Pancreas (tissue), 10 donors: ENCODE measurements around the gene ADGRG3. TPM values are rescaled to one million over a fixed set of nuclear protein-coding genes. Genes with fewer than 3 reads are reported as not detected.

Source experiments
- ATAC-seq, 4 donors: fragments of 200-7000 bp; cut with Tn5 transposase; one replicate each; pipeline versions ENCODE4 v1.8.0 to v1.9.1; 2020; ENCODE audit warnings: mild to moderate bottlenecking in 4 of 4, moderate library complexity in 4 of 4
- DNase-seq, 6 donors: peaks; one replicate each; pipeline ENCODE4 v3.0.0-alpha.2; 2020
- FAIRE-seq: peaks from 2 replicates; lab custom pipeline; 2012; peaks lifted over from hg19 to GRCh38; lab: Jason Lieb, UNC
- H3K27ac ChIP-seq, 4 donors: fragments of 200-600 bp; sonication (generic); 1 replicate in 3 of 4; 2 replicates in 1 of 4; pipeline versions ENCODE4 v1.5.0 to v1.8.0; 2020
- H3K27me3 ChIP-seq, 4 donors: fragments of 200-600 bp; one replicate each; pipeline ENCODE4 v1.8.0; 2021
- H3K36me3 ChIP-seq, 3 donors: fragments of 200-600 bp; sonication (generic) in 1 of 3; one replicate each; pipeline versions ENCODE4 v1.5.0 to v1.8.0; 2020 to 2021
- H3K4me1 ChIP-seq, 3 donors: fragments of 200-600 bp; one replicate each; pipeline ENCODE4 v1.8.0; 2021
- H3K4me3 ChIP-seq, 4 donors: fragments of 200-600 bp; sonication (generic) in 2 of 4; one replicate each; pipeline versions ENCODE4 v1.5.0 to v1.8.0; 2020 to 2021
- H3K9me3 ChIP-seq, 4 donors: fragments of 200-600 bp; one replicate each; pipeline ENCODE4 v1.8.0; 2021
- CTCF ChIP-seq, 4 donors: fragments of 200-600 bp; sonication (generic) in 3 of 4; IDR thresholded peaks; one replicate each; pipeline versions ENCODE4 v1.5.0 to v1.8.0; 2021; ENCODE audit warnings: antibody characterized with exemption in 4 of 4
- WGBS, 2 donors: extraction: QIAGEN DNeasy Blood & Tissue Kit; methylation state at CpG; one replicate each; pipeline ENCODE4 v1.1.7; 2013; 5-methylcytosine and 5-hydroxymethylcytosine counted together
- intact Hi-C, 3 donors: fragments of 100-400 bp; cut with DNase I; formaldehyde crosslinking; loops; one replicate each; pipeline versions ENCODE4 v1.11.1 to v1.14.2; 2022
- polyA plus RNA-seq, 2 donors: library from polyadenylated mRNA; stranded (reverse); fragments of 200-250 nt; gene quantifications; one replicate each; pipeline ENCODE4 v1.2.3, GENCODE V29; 2013
- total RNA-seq, 6 donors: library from RNA; stranded (reverse); fragmentation: NEBNext Ultra II Directional in 4 of 6; extraction: Animal tissue kit (Norgen Biotek cat#: 25700) in 4 of 6; gene quantifications; one replicate each; pipeline versions ENCODE4 v1.2.1 to v1.2.4, GENCODE V29; 2021 to 2023
- donor health status: healthy with polysubstance abuse.
- donor health status: DM: no; HTN: no; CAD: no; lungs with moderate emphysema.
- donor health status: DM: no; HTN: no; CAD: no.
- donor health status: control.
- donor health status: control.
- donor health status: Bipolar disorder and iron deficiency.
- donor health status: DM: yes; HTN: yes; CAD: no.
- donor health status: DM: no; HTN: no; CAD: no.
- donor health status: DM: no; HTN: no; CAD: no.
- donor health status: DM: yes; HTN: yes; CAD: no.

Gene ADGRG3
- total and polyA plus RNA-seq, 8 donors = 0.14 to 0.84 (median 0.53) TPM

DNA sequence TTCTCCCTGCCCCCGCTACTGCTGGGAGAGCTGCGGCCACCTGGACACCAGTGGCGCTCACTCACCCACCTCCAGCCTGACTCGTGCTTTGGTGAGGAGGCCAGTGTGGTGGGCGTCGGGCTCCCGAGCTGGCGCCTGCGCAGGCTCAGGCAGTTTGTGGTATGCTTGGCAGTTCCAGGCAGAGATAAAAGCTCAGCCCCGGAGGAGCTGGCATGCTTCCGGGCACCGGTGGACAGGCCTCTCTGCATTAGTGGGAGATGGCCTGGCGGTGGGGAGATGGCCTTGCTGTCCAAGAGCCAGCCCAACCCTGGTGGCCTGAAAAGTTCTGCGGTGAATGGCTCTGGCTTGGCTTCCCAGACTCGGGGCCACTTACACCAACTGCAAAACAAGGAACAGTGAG is 35.5 kb upstream of the ADGRG3 start:
- Histone ChIP-seq H3K4me1 (peaks cover 21 to 40% (median 39%) of the 10 kb centered on the region in 3 donors), H3K36me3 (no peaks in the 10 kb centered on the region), H3K27ac (no peak overlapping the region), H3K27me3 (no peaks in the 10 kb centered on the region), H3K4me3 (no peak overlapping the region), H3K9me3 (no peaks in the 10 kb centered on the region)
- ATAC-seq (no peak), DNase-seq (peak in 1 of 6 donors; percentile 70), FAIRE-seq (no peak)
- intact Hi-C loops = no loop called here
- TF ChIP-seq CTCF (IDR thresholded peaks at IDR 0.05) = no peak
- 55 to 57% methylated on average over 15 of the region's 15 CpGs for WGBS, 2 donors

DNA sequence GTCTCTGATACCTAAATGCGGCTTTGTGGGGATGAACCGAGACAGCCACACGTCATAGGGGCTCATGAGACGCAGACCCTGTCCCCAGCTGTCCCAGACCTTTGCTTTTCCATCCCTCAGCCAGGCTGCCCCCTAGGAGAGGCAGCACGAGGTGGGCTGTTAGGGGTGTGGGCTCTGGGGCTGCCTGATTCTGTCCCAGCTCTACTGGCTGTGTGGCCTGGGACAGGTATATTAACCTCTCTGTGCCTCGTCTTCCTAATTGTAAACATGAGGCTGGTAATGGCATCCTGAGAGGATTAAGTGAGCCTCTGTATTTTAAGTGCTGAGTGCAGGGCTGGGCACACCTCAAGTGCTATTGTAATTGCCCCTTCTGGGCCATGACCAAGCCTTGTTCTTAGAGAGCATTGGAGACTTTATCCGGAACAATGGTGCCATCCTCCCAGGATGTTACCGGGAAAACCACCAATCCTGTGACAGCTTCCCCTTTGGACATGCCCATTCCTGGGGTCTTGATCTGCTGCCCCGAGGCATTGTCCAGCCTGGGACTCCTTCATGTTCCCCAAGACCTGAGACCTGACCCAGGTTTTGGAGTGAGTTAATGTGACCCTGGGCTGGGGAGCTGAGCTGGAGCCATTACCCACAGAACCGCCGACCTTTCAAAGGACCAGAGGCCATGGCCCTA is 34.6 kb upstream of the ADGRG3 start:
- no peaks in the 10 kb centered on the region for H3K27me3 ChIP-seq

DNA sequence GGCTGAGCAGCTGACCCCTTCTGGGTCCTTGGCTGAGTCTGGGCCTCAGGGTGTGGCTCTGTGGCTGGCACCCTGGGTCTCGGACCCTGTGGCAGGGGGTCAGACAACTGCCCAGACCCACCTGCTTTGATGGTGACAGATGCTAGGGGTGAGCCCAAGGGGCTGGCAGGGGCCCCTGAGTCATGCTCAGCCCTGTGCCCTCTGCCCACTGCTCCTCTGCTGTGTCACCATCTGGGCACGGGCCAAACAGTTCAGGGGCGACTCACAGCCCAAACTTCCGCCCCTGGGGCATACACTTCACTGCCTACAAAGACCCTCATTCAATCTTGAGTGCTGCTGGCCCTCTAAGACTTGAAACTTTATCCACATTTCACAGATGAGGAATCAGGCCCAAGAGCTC is 33.9 kb upstream of the ADGRG3 start:
- no peaks in the 10 kb centered on the region for H3K36me3 ChIP-seq
- FAIRE-seq (no peak), DNase-seq (peak in 2 of 6 donors; percentile 50 to 62), ATAC-seq (no peak)
- H3K27me3 ChIP-seq = no peaks in the 10 kb centered on the region
- no peak for TF ChIP-seq CTCF (IDR thresholded peaks at IDR 0.05)
- H3K27ac ChIP-seq = peak overlapping the region in 1 of 4 donors; percentile 28
- intact Hi-C loops = no loop called here
- 46 to 54% methylated on average over 4 of the region's 4 CpGs for WGBS, 2 donors
- peaks cover 29 to 47% (median 37%) of the 10 kb centered on the region in 3 donors for H3K4me1 ChIP-seq
- no peak overlapping the region for H3K4me3 ChIP-seq
- H3K9me3 ChIP-seq = no peaks in the 10 kb centered on the region

More for the DNA sequence above, 34.6 kb upstream of the ADGRG3 start:
- no peak for FAIRE-seq
- no peak overlapping the region for H3K4me3 ChIP-seq
- WGBS, 2 donors = 92% methylated on average over 11 of the region's 11 CpGs
- no peak for DNase-seq
- H3K9me3 ChIP-seq = no peaks in the 10 kb centered on the region
- peak overlapping the region in 1 of 4 donors; percentile 28 for H3K27ac ChIP-seq
- peaks cover 25 to 42% (median 38%) of the 10 kb centered on the region in 3 donors for H3K4me1 ChIP-seq
- no peak for ATAC-seq
- TF ChIP-seq CTCF (IDR thresholded peaks at IDR 0.05) = no peak
- intact Hi-C loops = no loop called here
- H3K36me3 ChIP-seq = no peaks in the 10 kb centered on the region

GRCh38 chr16:57635266-57636097 is 32.6 kb upstream of the ADGRG3 start:
- TF ChIP-seq CTCF (IDR thresholded peaks at IDR 0.05) = no peak
- H3K27me3 ChIP-seq = no peaks in the 10 kb centered on the region
- H3K4me3 ChIP-seq = no peak overlapping the region
- FAIRE-seq = no peak
- H3K36me3 ChIP-seq = no peaks in the 10 kb centered on the region
- ATAC-seq = peak; percentile 63 to 84 (median 72)
- no peaks in the 10 kb centered on the region for H3K9me3 ChIP-seq
- H3K27ac ChIP-seq = peak overlapping the region in 1 of 4 donors; percentile 46
- peaks cover 37 to 52% (median 39%) of the 10 kb centered on the region in 3 donors for H3K4me1 ChIP-seq
- DNase-seq = peak in 4 of 6 donors; percentile 47 to 66 (median 60)
- intact Hi-C loops = no loop called here
- 34 to 37% methylated on average over 14 to 16 of the region's 16 CpGs for WGBS, 2 donors
